SK-N-SH (cell line): ENCODE results near the gene DEFB119. TPM values are rescaled to one million over a fixed set of nuclear protein-coding genes. Genes with fewer than 3 reads are reported as not detected.

Source experiments
- CTCF ChIA-PET: fragments of 300-600, 350-600 bp; formaldehyde crosslinking; extraction: SDS; loops from one replicate; lab custom pipeline; 2021; lab: Yijun Ruan, JAX
- POLR2A ChIA-PET: fragments of 350-600 bp; sonication (Branson Sonifier 250); formaldehyde crosslinking; extraction: SDS; loops from one replicate; lab custom pipeline; 2020; ENCODE audit warnings: antibody characterized with exemption, inconsistent platforms; lab: Yijun Ruan, JAX
- DNase-seq: peaks from one replicate; pipeline ENCODE4 v3.0.0; 2012
- H2AFZ ChIP-seq: fragments of 200-600 bp; sonication (generic); 2 replicates; pipeline ENCODE4 v1.8.1; 2016; ENCODE audit warnings: antibody characterized with exemption, mild to moderate bottlenecking, low read depth
- H3F3A ChIP-seq: fragments of 200-600 bp; sonication (generic); replicated peaks from 2 replicates; pipeline ENCODE3; 2016; ENCODE audit warnings: antibody characterized with exemption, mild to moderate bottlenecking; ENCODE audit not compliant: insufficient read depth
- H3K27ac ChIP-seq, 2 experiments: fragments of 200-500 bp in 1 of 2; fragments of 200-600 bp in 1 of 2; sonication (Bioruptor generic) in 1 of 2; sonication (generic), shearing (Covaris generic) in 1 of 2; 2 replicates each; pipeline versions ENCODE4 v1.5.1 to v1.6.1; 2014 to 2016; ENCODE audit warnings: low read depth in 2 of 2, inconsistent platforms in 1 of 2, low read length in 1 of 2, mild to moderate bottlenecking in 1 of 2, mixed read lengths in 1 of 2
- H3K27me3 ChIP-seq: fragments of 200-600 bp; sonication (generic), shearing (Covaris generic); 2 replicates; pipeline ENCODE4 v1.6.1; 2016; ENCODE audit warnings: mixed run types; ENCODE audit not compliant: insufficient read depth
- H3K36me3 ChIP-seq, 2 experiments: fragments of 200-500 bp in 1 of 2; fragments of 200-600 bp in 1 of 2; sonication (Bioruptor generic) in 1 of 2; sonication (generic) in 1 of 2; replicated peaks in 1 of 2; 2 replicates each; pipeline versions ENCODE3 to v1.5.1; 2014 to 2016; ENCODE audit warnings: low read length in 1 of 2, mild to moderate bottlenecking in 1 of 2; ENCODE audit not compliant: insufficient read depth in 2 of 2, control insufficient read depth in 1 of 2
- H3K4me1 ChIP-seq, 2 experiments: fragments of 200-500 bp in 1 of 2; fragments of 200-600 bp in 1 of 2; sonication (Bioruptor generic) in 1 of 2; sonication (generic), shearing (Covaris generic) in 1 of 2; 2 replicates each; pipeline versions ENCODE4 v1.5.1 to v1.6.1; 2014 to 2016; ENCODE audit warnings: low read depth in 1 of 2, low read length in 1 of 2, mixed run types in 1 of 2; ENCODE audit not compliant: insufficient read depth in 2 of 2, control insufficient read depth in 1 of 2
- H3K4me2 ChIP-seq: fragments of 200-600 bp; sonication (generic), shearing (Covaris generic); 2 replicates; pipeline ENCODE4 v1.6.1; 2017; ENCODE audit warnings: mixed run types
- H3K4me3 ChIP-seq, 2 experiments: fragments of 200-500 bp in 1 of 2; fragments of 200-600 bp in 1 of 2; sonication (Bioruptor generic) in 1 of 2; sonication (generic), shearing (Covaris generic) in 1 of 2; 2 replicates each; pipeline versions ENCODE4 v1.5.1 to v1.8.1; 2014 to 2016; ENCODE audit warnings: low read depth in 2 of 2, inconsistent platforms in 1 of 2, low read length in 1 of 2, mild to moderate bottlenecking in 1 of 2, mixed read lengths in 1 of 2, moderate library complexity in 1 of 2
- H3K79me2 ChIP-seq: fragments of 200-600 bp; sonication (generic); 2 replicates; pipeline ENCODE4 v1.8.1; 2017; ENCODE audit warnings: mild to moderate bottlenecking; ENCODE audit not compliant: insufficient read depth
- H3K9ac ChIP-seq: fragments of 200-600 bp; sonication (generic); 2 replicates; pipeline ENCODE4 v1.6.1; 2017; ENCODE audit warnings: mixed run types
- H3K9me2 ChIP-seq: fragments of 200-600 bp; sonication (generic); 2 replicates; pipeline ENCODE4 v1.6.1; 2017; ENCODE audit warnings: mixed run types
- H3K9me3 ChIP-seq: fragments of 200-600 bp; sonication (generic); 2 replicates; pipeline ENCODE4 v1.6.1; 2017; ENCODE audit warnings: mixed run types, mild to moderate bottlenecking, moderate library complexity
- H4K20me1 ChIP-seq: fragments of 200-600 bp; sonication (generic); 2 replicates; pipeline ENCODE4 v1.6.1; 2017; ENCODE audit warnings: mild to moderate bottlenecking, mixed run types; ENCODE audit not compliant: insufficient read depth
- CHD2 ChIP-seq: fragments of 150-350 bp; IDR thresholded peaks from 2 replicates; pipeline ENCODE4 v1.6.1; 2018; ENCODE audit warnings: low read length; ENCODE audit not compliant: partially characterized antibody
- FOSL2 ChIP-seq: IDR thresholded peaks from 2 replicates; pipeline ENCODE4 v1.4.0; 2012; ENCODE audit warnings: low read depth, mild to moderate bottlenecking, moderate library complexity, borderline replicate concordance
- JUND ChIP-seq: IDR thresholded peaks from 2 replicates; pipeline ENCODE4 v1.4.0; 2012
- MEF2A ChIP-seq: IDR thresholded peaks from 2 replicates; pipeline ENCODE4 v1.4.0; 2012; ENCODE audit warnings: low read depth, borderline replicate concordance
- NRF1 ChIP-seq: IDR thresholded peaks from 2 replicates; pipeline ENCODE4 v1.6.1; 2012; ENCODE audit warnings: low read depth, mild to moderate bottlenecking, low read length
- RCOR1 ChIP-seq: fragments of 150-350 bp; IDR thresholded peaks from 2 replicates; pipeline ENCODE4 v1.6.1; 2017; ENCODE audit warnings: antibody characterized with exemption, low read length
- RFX5 ChIP-seq: IDR thresholded peaks from 2 replicates; pipeline ENCODE4 v1.6.1; 2012; ENCODE audit warnings: mild to moderate bottlenecking, improper control_type of control experiment, low read length
- SIN3A ChIP-seq: IDR thresholded peaks from 2 replicates; pipeline ENCODE4 v1.6.1; 2012; ENCODE audit warnings: low read depth, mild to moderate bottlenecking, low read length, moderate library complexity, borderline replicate concordance
- TAF1 ChIP-seq: IDR thresholded peaks from 2 replicates; pipeline ENCODE4 v1.6.1; 2012; ENCODE audit warnings: low read depth, mild to moderate bottlenecking, low read length, moderate library complexity, borderline replicate concordance
- TEAD4 ChIP-seq: IDR thresholded peaks from 2 replicates; pipeline ENCODE4 v1.4.0; 2012; ENCODE audit warnings: mild to moderate bottlenecking, borderline replicate concordance; ENCODE audit not compliant: insufficient read depth
- WGBS: methylation state at CpG from one replicate; pipeline ENCODE4 v1.1.6; 2017; ENCODE audit warnings: low lambda C conversion rate; 5-methylcytosine and 5-hydroxymethylcytosine counted together
- polyA plus RNA-seq, 3 experiments: library from polyadenylated mRNA; depleted of rRNA; stranded (reverse); fragments of >200 nt; gene quantifications; 2 replicates each; pipeline ENCODE4 v1.2.3, GENCODE V29; 2012
- TF ChIP-seq, protein P1 (sequence below): fragments of 200-600 bp; sonication (generic); IDR thresholded peaks from 2 replicates; pipeline ENCODE4 v1.6.1; 2017; ENCODE audit warnings: antibody characterized with exemption, mild to moderate bottlenecking, moderate library complexity
- TF ChIP-seq, protein P2 (sequence below): IDR thresholded peaks from 2 replicates; pipeline ENCODE4 v1.6.1; 2012; ENCODE audit warnings: mild to moderate bottlenecking, low read depth, low read length, moderate library complexity
- TF ChIP-seq, protein P3 (sequence below): IDR thresholded peaks from 2 replicates; pipeline ENCODE4 v1.4.0; 2012; ENCODE audit warnings: low read depth
- TF ChIP-seq, protein P4 (sequence below): fragments of 150-350 bp; IDR thresholded peaks from 2 replicates; pipeline ENCODE4 v1.6.1; 2017; ENCODE audit warnings: antibody characterized with exemption, low read length, low read depth, borderline replicate concordance
- TF ChIP-seq, protein P5 (sequence below): fragments of 150-350 bp; IDR thresholded peaks from 2 replicates; pipeline ENCODE4 v1.6.1; 2016; ENCODE audit warnings: mild to moderate bottlenecking, low read depth, low read length

DEFB119 gene
- polyA plus RNA-seq, 1 of the 3 experiments (the other 2 are of a cell fraction) = not detected

DNA sequence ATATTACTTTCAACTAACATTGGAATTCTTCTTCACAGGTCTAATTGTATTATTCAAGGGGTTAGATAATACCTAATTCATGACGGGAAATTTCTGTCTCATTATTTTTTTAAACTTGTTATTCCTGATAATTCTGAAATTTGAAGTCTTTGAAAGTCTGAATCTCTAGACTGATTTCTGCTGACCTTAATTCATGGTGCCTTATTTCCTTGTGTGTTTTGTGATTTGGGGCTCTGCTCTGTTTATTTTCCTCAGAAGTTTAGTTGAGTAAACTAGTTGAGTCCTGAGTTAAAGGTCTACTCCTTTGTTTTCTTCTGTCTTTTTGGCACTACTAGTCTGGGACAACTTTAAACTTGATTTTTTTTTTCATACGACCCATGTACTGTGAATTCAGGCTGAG, 16.0 kb downstream of the DEFB119 start:
- H3K27me3 ChIP-seq = no peaks in the 10 kb centered on the region
- H3K4me1 ChIP-seq = no peaks in the 10 kb centered on the region
- H3K9me3 ChIP-seq = no peaks in the 10 kb centered on the region
- no peak for TF ChIP-seq SIN3A
- no peak for TF ChIP-seq TAF1
- TF ChIP-seq, protein P1, sequence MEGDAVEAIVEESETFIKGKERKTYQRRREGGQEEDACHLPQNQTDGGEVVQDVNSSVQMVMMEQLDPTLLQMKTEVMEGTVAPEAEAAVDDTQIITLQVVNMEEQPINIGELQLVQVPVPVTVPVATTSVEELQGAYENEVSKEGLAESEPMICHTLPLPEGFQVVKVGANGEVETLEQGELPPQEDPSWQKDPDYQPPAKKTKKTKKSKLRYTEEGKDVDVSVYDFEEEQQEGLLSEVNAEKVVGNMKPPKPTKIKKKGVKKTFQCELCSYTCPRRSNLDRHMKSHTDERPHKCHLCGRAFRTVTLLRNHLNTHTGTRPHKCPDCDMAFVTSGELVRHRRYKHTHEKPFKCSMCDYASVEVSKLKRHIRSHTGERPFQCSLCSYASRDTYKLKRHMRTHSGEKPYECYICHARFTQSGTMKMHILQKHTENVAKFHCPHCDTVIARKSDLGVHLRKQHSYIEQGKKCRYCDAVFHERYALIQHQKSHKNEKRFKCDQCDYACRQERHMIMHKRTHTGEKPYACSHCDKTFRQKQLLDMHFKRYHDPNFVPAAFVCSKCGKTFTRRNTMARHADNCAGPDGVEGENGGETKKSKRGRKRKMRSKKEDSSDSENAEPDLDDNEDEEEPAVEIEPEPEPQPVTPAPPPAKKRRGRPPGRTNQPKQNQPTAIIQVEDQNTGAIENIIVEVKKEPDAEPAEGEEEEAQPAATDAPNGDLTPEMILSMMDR = no peak
- TF ChIP-seq RFX5 = no peak
- TF ChIP-seq CHD2 = no peak
- TF ChIP-seq, protein P2, sequence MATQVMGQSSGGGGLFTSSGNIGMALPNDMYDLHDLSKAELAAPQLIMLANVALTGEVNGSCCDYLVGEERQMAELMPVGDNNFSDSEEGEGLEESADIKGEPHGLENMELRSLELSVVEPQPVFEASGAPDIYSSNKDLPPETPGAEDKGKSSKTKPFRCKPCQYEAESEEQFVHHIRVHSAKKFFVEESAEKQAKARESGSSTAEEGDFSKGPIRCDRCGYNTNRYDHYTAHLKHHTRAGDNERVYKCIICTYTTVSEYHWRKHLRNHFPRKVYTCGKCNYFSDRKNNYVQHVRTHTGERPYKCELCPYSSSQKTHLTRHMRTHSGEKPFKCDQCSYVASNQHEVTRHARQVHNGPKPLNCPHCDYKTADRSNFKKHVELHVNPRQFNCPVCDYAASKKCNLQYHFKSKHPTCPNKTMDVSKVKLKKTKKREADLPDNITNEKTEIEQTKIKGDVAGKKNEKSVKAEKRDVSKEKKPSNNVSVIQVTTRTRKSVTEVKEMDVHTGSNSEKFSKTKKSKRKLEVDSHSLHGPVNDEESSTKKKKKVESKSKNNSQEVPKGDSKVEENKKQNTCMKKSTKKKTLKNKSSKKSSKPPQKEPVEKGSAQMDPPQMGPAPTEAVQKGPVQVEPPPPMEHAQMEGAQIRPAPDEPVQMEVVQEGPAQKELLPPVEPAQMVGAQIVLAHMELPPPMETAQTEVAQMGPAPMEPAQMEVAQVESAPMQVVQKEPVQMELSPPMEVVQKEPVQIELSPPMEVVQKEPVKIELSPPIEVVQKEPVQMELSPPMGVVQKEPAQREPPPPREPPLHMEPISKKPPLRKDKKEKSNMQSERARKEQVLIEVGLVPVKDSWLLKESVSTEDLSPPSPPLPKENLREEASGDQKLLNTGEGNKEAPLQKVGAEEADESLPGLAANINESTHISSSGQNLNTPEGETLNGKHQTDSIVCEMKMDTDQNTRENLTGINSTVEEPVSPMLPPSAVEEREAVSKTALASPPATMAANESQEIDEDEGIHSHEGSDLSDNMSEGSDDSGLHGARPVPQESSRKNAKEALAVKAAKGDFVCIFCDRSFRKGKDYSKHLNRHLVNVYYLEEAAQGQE = no peak
- TF ChIP-seq RCOR1 = no peak
- no peak for TF ChIP-seq MEF2A
- TF ChIP-seq TEAD4 = no peak
- TF ChIP-seq JUND = no peak
- TF ChIP-seq, protein P3, sequence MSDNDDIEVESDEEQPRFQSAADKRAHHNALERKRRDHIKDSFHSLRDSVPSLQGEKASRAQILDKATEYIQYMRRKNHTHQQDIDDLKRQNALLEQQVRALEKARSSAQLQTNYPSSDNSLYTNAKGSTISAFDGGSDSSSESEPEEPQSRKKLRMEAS = no peak
- no peak for TF ChIP-seq NRF1
- no peak overlapping the region for H3K4me2 ChIP-seq
- H3K9me2 ChIP-seq = no peaks in the 10 kb centered on the region
- 1% methylated on average over 2 of the region's 2 CpGs for WGBS
- no peaks in the 10 kb centered on the region for H3F3A ChIP-seq
- H2AFZ ChIP-seq = no peak overlapping the region
- POLR2A ChIA-PET = no interaction called here
- no peak overlapping the region for H3K4me3 ChIP-seq
- H3K36me3 ChIP-seq = no peaks in the 10 kb centered on the region
- no peak overlapping the region for H3K9ac ChIP-seq
- no peak for DNase-seq
- no peaks in the 10 kb centered on the region for H3K79me2 ChIP-seq
- H3K27ac ChIP-seq = no peak overlapping the region
- CTCF ChIA-PET = interaction anchor here (1.1 kb wide), 1 partner anchor 14 kb away, joined by 4 read pairs; no protein-coding TSS in a partner anchor
- no peaks in the 10 kb centered on the region for H4K20me1 ChIP-seq

DNA sequence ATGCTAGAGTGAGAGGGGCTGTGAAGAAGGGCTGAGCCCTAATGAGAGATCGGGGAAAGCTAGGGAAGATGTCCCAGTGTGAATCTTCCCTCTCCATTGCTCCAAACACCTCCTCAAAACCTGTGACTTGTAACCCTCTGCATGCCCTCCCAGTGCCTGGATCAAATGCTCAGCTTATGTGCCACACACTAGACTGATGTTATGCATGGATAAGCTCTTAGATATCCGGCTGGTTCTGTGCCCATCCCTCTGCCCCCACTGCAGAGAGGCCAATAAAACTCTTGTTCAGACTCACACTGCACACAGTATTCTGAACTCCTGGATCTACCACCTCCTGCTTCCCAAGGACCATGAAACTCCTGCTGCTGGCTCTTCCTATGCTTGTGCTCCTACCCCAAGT, 22.1 kb downstream of the DEFB119 start, which contains the start of gene DEFB118:
Gene DEFB118, plus strand, starts transcription at position 301 of the 400 bp plus-strand sequence. Its CDS starts 50 bp downstream, at position 351.
- Histone ChIP-seq H2AFZ (no peak within 1 kb of the TSS), H3F3A (no peaks in the 10 kb centered on the region), H3K27me3 (no peaks in the 10 kb centered on the region), H3K9ac (no peak within 1 kb of the TSS), H4K20me1 (no peaks in the 10 kb centered on the region), H3K9me3 (no peaks in the 10 kb centered on the region), H3K79me2 (no peaks in the 10 kb centered on the region), H3K4me1 (no peaks in the 10 kb centered on the region), H3K4me3 (no peak within 1 kb of the TSS), H3K27ac (no peak within 1 kb of the TSS), H3K4me2 (no peak within 1 kb of the TSS), H3K36me3 (no peaks in the 10 kb centered on the region), H3K9me2 (no peaks in the 10 kb centered on the region)
- CTCF ChIA-PET = interaction anchor here (0.5 to 0.8 kb wide), 2 partner anchors 55 to 135 kb away, joined by 3 read pairs; no protein-coding TSS in a partner anchor
- no peak for DNase-seq
- POLR2A ChIA-PET = no interaction called here
- 0% methylated on average over 2 of the region's 2 CpGs for WGBS
- no peak for TF ChIP-seq SIN3A
- TF ChIP-seq, protein P4, sequence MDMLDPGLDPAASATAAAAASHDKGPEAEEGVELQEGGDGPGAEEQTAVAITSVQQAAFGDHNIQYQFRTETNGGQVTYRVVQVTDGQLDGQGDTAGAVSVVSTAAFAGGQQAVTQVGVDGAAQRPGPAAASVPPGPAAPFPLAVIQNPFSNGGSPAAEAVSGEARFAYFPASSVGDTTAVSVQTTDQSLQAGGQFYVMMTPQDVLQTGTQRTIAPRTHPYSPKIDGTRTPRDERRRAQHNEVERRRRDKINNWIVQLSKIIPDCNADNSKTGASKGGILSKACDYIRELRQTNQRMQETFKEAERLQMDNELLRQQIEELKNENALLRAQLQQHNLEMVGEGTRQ = no peak
- TF ChIP-seq NRF1 = no peak
- TF ChIP-seq FOSL2 = no peak
- TF ChIP-seq, protein P3 = no peak
- TF ChIP-seq, protein P5, sequence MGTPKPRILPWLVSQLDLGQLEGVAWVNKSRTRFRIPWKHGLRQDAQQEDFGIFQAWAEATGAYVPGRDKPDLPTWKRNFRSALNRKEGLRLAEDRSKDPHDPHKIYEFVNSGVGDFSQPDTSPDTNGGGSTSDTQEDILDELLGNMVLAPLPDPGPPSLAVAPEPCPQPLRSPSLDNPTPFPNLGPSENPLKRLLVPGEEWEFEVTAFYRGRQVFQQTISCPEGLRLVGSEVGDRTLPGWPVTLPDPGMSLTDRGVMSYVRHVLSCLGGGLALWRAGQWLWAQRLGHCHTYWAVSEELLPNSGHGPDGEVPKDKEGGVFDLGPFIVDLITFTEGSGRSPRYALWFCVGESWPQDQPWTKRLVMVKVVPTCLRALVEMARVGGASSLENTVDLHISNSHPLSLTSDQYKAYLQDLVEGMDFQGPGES = no peak
- no peak for TF ChIP-seq CHD2
- no peak for TF ChIP-seq TEAD4
- TF ChIP-seq, protein P1 = no peak
